HG03064 (cell line): ENCODE measurements around the gene CNNM2.
"Not testable (repeated sequence)": the region's sequence is repeated elsewhere in the genome, so short reads cannot be mapped to it uniquely, and the experiment has no call there.

Experiments used
- ATAC-seq: cut with Tn5 transposase; IDR thresholded peaks from one replicate; pipeline ENCODE4 v1.9.1; 2021; ENCODE audit warnings: low read depth; ENCODE audit not compliant: unreplicated experiment

Gene CNNM2

DNA sequence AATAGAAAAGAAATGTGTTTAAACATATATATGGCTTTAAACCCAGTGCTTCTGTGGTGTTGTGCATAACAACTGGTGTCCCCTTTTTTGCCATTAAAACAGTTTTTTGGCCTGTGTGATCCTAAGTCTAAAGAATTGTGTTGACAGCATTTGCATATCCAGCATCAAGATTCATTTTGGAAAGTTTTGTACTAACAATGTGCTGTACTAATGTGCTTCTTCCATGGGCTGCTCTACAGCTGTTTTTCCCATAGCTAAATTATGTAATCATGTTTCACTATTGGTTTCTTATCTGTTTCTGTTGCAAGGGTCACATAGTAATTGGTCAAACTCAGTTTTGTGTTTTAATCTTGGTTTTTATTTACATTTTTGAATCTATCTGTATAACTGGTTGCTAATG is 5.5 kb downstream of the CNNM2 start:
- ATAC-seq: no peak

GRCh38 chr10:102926842-102927241 is 8.7 kb downstream of the CNNM2 start:
- no peak for ATAC-seq

- no peak for ATAC-seq
These were observed 9.4 kb downstream of the CNNM2 start for GRCh38 chr10:102927311-102928010.

GRCh38 chr10:102928442-102928841 is 10.3 kb downstream of the CNNM2 start:
- not testable (repeated sequence) for ATAC-seq

- no peak for ATAC-seq
These were observed 12.6 kb downstream of the CNNM2 start for GRCh38 chr10:102930720-102931119.

DNA sequence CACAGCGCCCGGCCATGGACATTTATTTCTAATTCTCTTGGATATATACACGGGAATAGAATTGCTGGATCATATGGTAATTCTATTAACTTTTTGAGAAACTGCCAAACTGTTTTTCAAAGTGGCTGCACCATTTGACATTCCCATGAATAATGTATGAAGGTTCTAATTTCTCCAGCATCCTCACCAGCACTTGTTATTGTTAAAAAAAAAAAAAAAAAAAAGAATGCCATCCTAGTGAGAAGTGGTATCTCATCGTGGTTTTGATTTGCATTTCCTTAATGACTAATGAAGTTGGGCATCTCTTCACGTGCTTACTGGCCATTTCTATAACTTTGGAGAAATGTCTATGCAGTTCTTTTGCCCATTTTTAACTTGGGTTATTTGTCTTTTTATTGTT is 13.5 kb downstream of the CNNM2 start:
- no peak for ATAC-seq

DNA sequence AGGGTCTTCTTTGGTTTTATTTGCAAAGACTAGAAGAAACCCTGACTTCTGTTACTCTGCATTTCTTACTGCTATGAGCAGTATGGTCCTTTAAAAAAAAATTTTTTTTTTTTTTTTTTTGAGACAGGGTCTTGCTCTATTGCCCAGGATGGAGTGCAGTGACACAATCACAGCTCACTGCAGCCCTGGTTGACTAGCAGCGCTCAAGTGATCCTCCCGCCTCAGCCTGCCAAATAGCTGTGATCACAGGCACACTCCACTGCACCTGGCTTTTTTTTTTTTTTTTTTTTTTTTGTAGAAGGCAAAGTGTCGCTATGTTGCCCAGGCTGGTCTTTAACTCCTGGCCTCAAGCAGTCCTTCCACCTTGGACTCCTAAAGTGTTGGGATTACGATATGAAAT is 17.4 kb downstream of the CNNM2 start:
- ATAC-seq: no peak

DNA sequence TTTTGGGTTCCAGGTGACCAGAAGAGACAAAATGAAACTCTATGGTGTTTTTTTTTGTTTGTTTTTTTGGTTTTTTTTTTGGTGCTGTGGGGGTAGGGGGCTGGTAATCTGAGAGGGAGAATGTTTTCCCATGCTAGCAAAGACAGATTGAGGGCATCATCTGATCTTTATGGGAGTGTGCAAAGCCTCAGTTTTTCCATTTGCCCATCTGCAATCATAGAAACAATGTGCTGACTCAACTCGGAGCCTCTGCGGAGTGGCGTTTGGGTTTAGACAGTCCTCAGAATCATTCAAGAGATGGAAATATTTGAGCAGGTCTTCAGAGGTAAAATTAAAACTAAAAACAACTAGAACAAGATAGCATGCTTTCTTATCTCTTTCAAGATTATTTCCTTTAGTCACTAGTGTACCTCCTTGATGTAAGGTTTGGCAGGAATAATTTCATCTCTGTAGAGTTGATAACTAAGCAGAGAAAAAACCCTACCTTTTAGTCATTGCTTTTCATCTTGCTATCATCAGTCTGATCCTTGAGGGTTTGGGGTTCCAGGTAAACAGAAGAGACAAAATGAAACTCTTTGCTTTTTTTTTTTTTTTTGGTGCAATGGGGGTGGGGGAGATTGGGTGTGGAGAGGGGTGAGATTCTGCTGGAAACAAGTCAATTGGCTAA is 18.0 kb downstream of the CNNM2 start:
- no peak for ATAC-seq

- no peak for ATAC-seq
These were observed 23.3 kb downstream of the CNNM2 start for GRCh38 chr10:102941401-102941800.

- no peak for ATAC-seq
These were observed 27.4 kb downstream of the CNNM2 start for GRCh38 chr10:102945449-102945848.

GRCh38 chr10:102945962-102946361 is 27.9 kb downstream of the CNNM2 start:
- ATAC-seq: no peak

DNA sequence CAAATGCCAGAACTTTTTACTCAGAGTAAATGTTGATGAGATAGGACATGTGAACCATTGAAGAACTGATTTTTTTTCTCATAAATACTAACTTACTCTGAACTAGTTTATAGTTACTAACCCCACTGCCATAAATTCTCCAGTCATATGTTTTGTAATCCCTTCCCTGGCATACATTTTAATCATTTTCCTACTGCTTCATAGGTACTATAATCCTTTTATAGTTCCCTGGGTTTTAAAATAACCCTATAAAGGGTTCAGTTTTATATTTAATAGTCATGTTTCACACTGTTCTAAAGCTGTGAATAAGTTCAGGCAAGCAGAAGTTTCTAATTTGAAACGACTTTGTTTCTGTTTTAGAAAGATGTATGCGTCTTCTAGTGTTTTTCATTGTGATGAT is 28.9 kb downstream of the CNNM2 start:
- ATAC-seq: no peak

GRCh38 chr10:102948176-102948575 is 30.1 kb downstream of the CNNM2 start:
- ATAC-seq: no peak

DNA sequence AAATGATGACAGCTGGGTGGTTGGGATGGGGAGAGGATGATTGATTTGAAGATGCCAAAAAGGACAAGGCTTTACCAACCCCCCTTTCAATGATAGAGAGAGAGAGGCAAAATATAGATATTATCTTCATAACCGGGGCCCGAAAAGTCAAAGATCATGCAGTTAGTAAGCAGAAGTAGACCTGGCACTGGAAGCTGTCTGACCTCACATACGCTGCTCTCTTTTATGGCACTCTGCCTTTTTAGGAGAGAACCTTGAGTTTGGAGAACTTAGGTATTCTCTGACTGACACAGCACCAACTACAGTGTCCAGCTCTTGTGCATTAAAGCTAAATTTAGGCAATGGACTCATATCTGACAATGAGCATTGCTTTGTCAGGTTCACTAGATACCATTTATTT is 30.7 kb downstream of the CNNM2 start:
- no peak for ATAC-seq

- no peak for ATAC-seq
These were observed 31.8 kb downstream of the CNNM2 start for GRCh38 chr10:102949916-102950315.

GRCh38 chr10:102951316-102951715 is 33.2 kb downstream of the CNNM2 start:
- no peak for ATAC-seq

DNA sequence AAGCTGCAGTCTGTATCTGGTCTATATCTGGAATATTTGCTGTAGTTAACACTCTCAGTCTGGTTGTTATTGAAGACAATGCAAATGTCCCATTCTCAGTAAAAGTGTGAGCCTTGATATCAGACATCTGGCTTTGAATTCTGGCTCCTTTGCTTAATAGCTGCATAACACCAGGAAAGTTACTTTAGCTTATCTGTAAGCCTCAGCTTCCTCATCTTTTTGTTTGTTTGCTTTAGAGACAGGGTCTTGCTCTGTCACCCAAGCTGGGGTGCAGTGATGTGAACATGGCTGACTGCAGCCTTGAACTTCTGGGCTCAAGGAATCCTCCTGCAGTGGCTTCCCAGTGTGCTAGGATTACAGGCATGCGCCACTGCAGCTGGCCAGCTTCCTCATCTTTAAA is 41.3 kb downstream of the CNNM2 start:
- ATAC-seq: no peak

DNA sequence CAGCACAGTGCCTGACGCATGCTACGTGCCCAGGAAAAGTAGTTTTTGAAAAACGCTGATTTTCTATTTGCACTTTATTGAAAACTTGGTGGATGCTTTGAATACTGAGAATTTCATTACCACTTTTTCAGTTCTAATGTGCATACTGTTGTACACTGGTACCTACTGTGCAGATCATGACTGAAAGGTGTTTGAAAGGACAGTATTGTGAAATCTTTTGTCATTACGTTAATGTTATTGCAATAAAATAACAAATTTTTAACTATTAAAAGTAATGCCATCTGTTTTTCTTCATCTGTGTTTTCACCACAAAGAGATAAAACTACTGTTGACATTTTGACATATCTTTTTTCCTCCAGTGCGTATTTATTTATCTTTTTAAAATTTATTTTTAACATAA is 42.1 kb downstream of the CNNM2 start:
- no peak for ATAC-seq

- ATAC-seq: no peak
These were observed 44.2 kb downstream of the CNNM2 start for GRCh38 chr10:102962267-102962666.

DNA sequence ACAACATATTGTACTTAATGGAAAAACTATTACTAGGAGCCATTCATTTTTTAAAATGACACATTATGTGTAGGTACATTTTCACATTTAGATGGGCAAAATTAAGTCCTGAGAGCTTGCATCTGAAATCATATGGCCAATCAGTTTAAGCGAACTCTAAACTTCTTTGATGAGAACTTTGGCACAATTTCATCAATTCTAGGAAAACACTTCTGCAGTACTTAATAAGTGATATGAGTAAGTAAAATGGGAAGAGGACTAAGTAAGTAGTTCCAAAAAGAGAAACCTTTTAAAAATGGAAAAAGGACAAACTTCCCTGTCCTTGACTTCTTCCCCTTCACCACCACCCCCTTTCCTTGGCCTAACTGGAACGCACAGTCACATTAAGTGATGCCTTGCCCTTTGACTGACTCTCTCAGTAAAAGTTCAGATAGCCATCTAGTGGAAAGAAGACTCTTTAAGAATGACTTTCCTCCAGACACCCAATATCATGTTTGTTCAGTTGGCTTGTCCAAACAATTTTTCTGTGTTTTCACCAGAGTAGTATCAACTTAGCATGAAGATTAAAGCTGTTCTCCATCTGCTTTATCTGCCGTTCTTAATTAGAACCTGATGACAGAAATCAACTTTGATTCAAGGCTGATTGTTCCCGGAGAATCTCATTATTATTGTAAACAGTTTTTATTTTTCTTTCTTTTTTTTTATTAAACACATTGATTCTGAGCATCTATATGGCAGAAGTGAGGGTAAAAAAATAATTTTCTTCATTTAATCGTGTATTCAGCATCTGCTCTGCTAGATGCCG is 45.1 kb downstream of the CNNM2 start:
- no peak for ATAC-seq

DNA sequence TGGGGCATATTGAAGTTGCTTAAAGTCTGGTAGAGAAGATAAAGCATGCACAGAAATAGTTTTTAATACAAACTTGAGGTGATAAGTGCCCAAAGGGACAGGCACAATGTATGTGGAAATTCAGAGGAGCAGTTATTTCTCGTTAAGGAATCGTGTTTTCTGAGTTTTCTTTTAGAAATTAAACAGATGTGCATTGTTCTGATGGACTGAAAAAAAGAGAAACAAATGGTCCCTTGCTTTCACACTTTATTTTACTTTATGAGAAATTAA is 45.6 kb downstream of the CNNM2 start:
- no peak for ATAC-seq

GRCh38 chr10:102964064-102964463 is 46.0 kb downstream of the CNNM2 start:
- ATAC-seq: not testable (repeated sequence)
